22Rv1 (cell line): ENCODE data around the gene TCN2.

Experiments
- CTCF ChIP-seq: fragments of 450-650 bp; IDR thresholded peaks from 2 replicates; pipeline ENCODE4 v1.5.1; 2017; ENCODE audit warnings: mild to moderate bottlenecking
- ZFX ChIP-seq: fragments of 450-650 bp; IDR thresholded peaks from 2 replicates; pipeline ENCODE4 v1.6.1; 2017; ENCODE audit warnings: antibody characterized with exemption, borderline replicate concordance

GRCh38 chr22:30647536-30647935 lies 40.6 kb downstream of the TCN2 start:
- TF ChIP-seq CTCF (no peak), ZFX (no peak)
